Activated CD8-positive, alpha-beta T cell treated with anti-CD3 and anti-CD28 coated beads for 36 hours (primary cell): ENCODE data around the gene CRYGB. TPM values are rescaled to one million over a fixed set of nuclear protein-coding genes. Genes with fewer than 3 reads are reported as not detected.

Experiments used
- ATAC-seq: fragments of 200-7000 bp; cut with Tn5 transposase; one replicate; pipeline ENCODE4 v1.10.0; 2021; ENCODE audit warnings: mild to moderate bottlenecking, moderate library complexity
- CTCF ChIA-PET: fragments of 350-600 bp; sonication (Branson Sonifier 250); formaldehyde crosslinking; loops from one replicate; lab custom pipeline; 2021; ENCODE audit warnings: antibody characterized with exemption; lab: Charles Lee
- POLR2A ChIA-PET: fragments of 350-600 bp; sonication (Branson Sonifier 250); formaldehyde crosslinking; loops from one replicate; lab custom pipeline; 2021; ENCODE audit warnings: antibody characterized with exemption; lab: Charles Lee
- DNase-seq: peaks from one replicate; pipeline ENCODE4 v3.0.0-alpha.2; 2020
- H3K27ac Mint-ChIP-seq: one replicate; pipeline ENCODE4 v1.8.0; 2021; ENCODE audit warnings: mild to moderate bottlenecking, mixed read lengths
- H3K27me3 Mint-ChIP-seq: one replicate; pipeline ENCODE4 v1.8.0; 2021; ENCODE audit warnings: mixed read lengths
- H3K36me3 Mint-ChIP-seq: one replicate; pipeline ENCODE4 v1.8.0; 2021; ENCODE audit warnings: low read depth, mixed read lengths
- H3K4me1 Mint-ChIP-seq: one replicate; pipeline ENCODE4 v1.8.0; 2021; ENCODE audit warnings: low read depth, mixed read lengths
- H3K4me3 Mint-ChIP-seq: one replicate; pipeline ENCODE4 v1.8.0; 2021; ENCODE audit warnings: mild to moderate bottlenecking, moderate library complexity, mixed read lengths
- H3K9me3 Mint-ChIP-seq: one replicate; pipeline ENCODE4 v1.8.0; 2021; ENCODE audit warnings: mixed read lengths
- CTCF ChIP-seq: fragments of 200-600 bp; IDR thresholded peaks from one replicate; pipeline ENCODE4 v1.8.0; 2022; ENCODE audit warnings: antibody characterized with exemption, mild to moderate bottlenecking
- intact Hi-C: fragments of 100-400 bp; cut with micrococcal nuclease; formaldehyde crosslinking; loops from one replicate; pipeline ENCODE4 v1.10.0; 2022
- total RNA-seq, 2 experiments: library from RNA; stranded (reverse); gene quantifications; one replicate each; pipeline ENCODE4 v1.2.3, GENCODE V29; 2021

The CRYGB gene
- total RNA-seq, 2 experiments from 2014 or later = not detected

GRCh38 chr2:208136716-208137094, 9.3 kb downstream of the CRYGB start:
- intact Hi-C loops = no loop called here
- Mint-ChIP-seq H3K27ac (no peak overlapping the region), H3K9me3 (peaks cover 5% of the 10 kb centered on the region), H3K27me3 (no peaks in the 10 kb centered on the region), H3K4me3 (no peak overlapping the region), H3K4me1 (peaks cover 10% of the 10 kb centered on the region), H3K36me3 (no peaks in the 10 kb centered on the region)
- no peak for DNase-seq
- CTCF ChIA-PET = interaction anchor here (1.0 to 1.5 kb wide), 2 partner anchors 38 to 39 kb away, joined by 5 to 7 read pairs; no protein-coding TSS in a partner anchor
- no peak for TF ChIP-seq CTCF
- no peak for ATAC-seq
- POLR2A ChIA-PET = interaction anchor here (0.6 kb wide), 1 partner anchor 38 kb away, joined by 3 read pairs; no protein-coding TSS in a partner anchor

- ATAC-seq = no peak
- no peak overlapping the region for H3K4me3 Mint-ChIP-seq
- no peak for DNase-seq
- H3K9me3 Mint-ChIP-seq = peaks cover 5% of the 10 kb centered on the region
- intact Hi-C loops = no loop called here
- TF ChIP-seq CTCF = no peak
- no peak overlapping the region for H3K27ac Mint-ChIP-seq
- POLR2A ChIA-PET = no interaction called here
- CTCF ChIA-PET = interaction anchor here (1.0 kb wide), 1 partner anchor 39 kb away, joined by 5 read pairs; no protein-coding TSS in a partner anchor
- H3K4me1 Mint-ChIP-seq = peaks cover 10% of the 10 kb centered on the region
- H3K27me3 Mint-ChIP-seq = no peaks in the 10 kb centered on the region
- no peaks in the 10 kb centered on the region for H3K36me3 Mint-ChIP-seq
Observed at GRCh38 chr2:208135794-208136715, 9.9 kb downstream of the CRYGB start.

GRCh38 chr2:208134928-208135586, 10.9 kb downstream of the CRYGB start:
- H3K27ac Mint-ChIP-seq = peak overlapping the region; percentile 35
- intact Hi-C loops = no loop called here
- ChIA-PET CTCF (interaction anchor here (0.9 to 1.2 kb wide), 2 partner anchors 41 to 119 kb away, joined by 4 read pairs; no protein-coding TSS in a partner anchor), POLR2A (no interaction called here)
- no peaks in the 10 kb centered on the region for H3K27me3 Mint-ChIP-seq
- no peak overlapping the region for H3K4me3 Mint-ChIP-seq
- H3K4me1 Mint-ChIP-seq = peaks cover 10% of the 10 kb centered on the region
- DNase-seq = peak; percentile 53
- peaks cover 5% of the 10 kb centered on the region for H3K9me3 Mint-ChIP-seq
- TF ChIP-seq CTCF = no peak
- no peaks in the 10 kb centered on the region for H3K36me3 Mint-ChIP-seq
- ATAC-seq = peak; percentile 89

- Mint-ChIP-seq H3K27me3 (peaks cover 6% of the 10 kb centered on the region), H3K27ac (no peak overlapping the region), H3K36me3 (no peaks in the 10 kb centered on the region), H3K4me3 (no peak overlapping the region), H3K9me3 (no peaks in the 10 kb centered on the region), H3K4me1 (peaks cover 10% of the 10 kb centered on the region)
- CTCF ChIA-PET = no interaction called here
- no peak for TF ChIP-seq CTCF
- DNase-seq (no peak), ATAC-seq (no peak)
- intact Hi-C loops = no loop called here
- POLR2A ChIA-PET = no interaction called here
Observed at GRCh38 chr2:208130712-208131110, 15.2 kb downstream of the CRYGB start.
